RWPE2 (cell line): ENCODE data around the gene DGLUCY.
"Not testable (repeated sequence)": the region's sequence is repeated elsewhere in the genome, so short reads cannot be mapped to it uniquely, and the experiment has no call there.

Experiments used
- ATAC-seq: fragments of 200-7000 bp; cut with Tn5 transposase; 3 replicates; pipeline ENCODE4 v1.9.1; 2021; ENCODE audit warnings: low read depth
- DNase-seq: peaks from one replicate; pipeline ENCODE4 v3.0.0-alpha.2; 2020; ENCODE audit warnings: low spot score
- H3K27ac ChIP-seq: fragments of 450-650 bp; 2 replicates; pipeline ENCODE4 v1.5.1; 2017; ENCODE audit warnings: mild to moderate bottlenecking; ENCODE audit not compliant: poor library complexity, severe bottlenecking
- H3K27me3 ChIP-seq: fragments of 250-450 bp; sonication (Bioruptor Pico); 2 replicates; pipeline ENCODE4 v1.5.1; 2021; ENCODE audit warnings: mild to moderate bottlenecking, moderate library complexity; ENCODE audit not compliant: insufficient read depth, poor library complexity, severe bottlenecking
- H3K36me3 ChIP-seq: fragments of 250-450 bp; sonication (Bioruptor Pico); 2 replicates; pipeline ENCODE4 v1.5.1; 2020; ENCODE audit warnings: low read depth, mild to moderate bottlenecking, moderate library complexity
- H3K4me1 ChIP-seq: fragments of 250-450 bp; sonication (Bioruptor Pico); 2 replicates; pipeline ENCODE4 v1.5.1; 2021; ENCODE audit warnings: mild to moderate bottlenecking, moderate library complexity; ENCODE audit not compliant: insufficient read depth, poor library complexity, severe bottlenecking
- H3K4me3 ChIP-seq: fragments of 250-450 bp; sonication (Bioruptor Pico); 2 replicates; pipeline ENCODE4 v1.5.1; 2021; ENCODE audit warnings: mild to moderate bottlenecking, moderate library complexity; ENCODE audit not compliant: severe bottlenecking
- H3K9me3 ChIP-seq: fragments of 250-450 bp; sonication (Bioruptor Pico); 2 replicates; pipeline ENCODE4 v1.5.1; 2021; ENCODE audit warnings: mild to moderate bottlenecking, moderate library complexity; ENCODE audit not compliant: severe bottlenecking
- TF ChIP-seq, protein P1 (sequence below): fragments of 450-650 bp; IDR thresholded peaks from one replicate; pipeline ENCODE4 v1.5.1; 2017; ENCODE audit warnings: mild to moderate bottlenecking, moderate library complexity; ENCODE audit not compliant: poor library complexity, severe bottlenecking

DGLUCY gene

DNA sequence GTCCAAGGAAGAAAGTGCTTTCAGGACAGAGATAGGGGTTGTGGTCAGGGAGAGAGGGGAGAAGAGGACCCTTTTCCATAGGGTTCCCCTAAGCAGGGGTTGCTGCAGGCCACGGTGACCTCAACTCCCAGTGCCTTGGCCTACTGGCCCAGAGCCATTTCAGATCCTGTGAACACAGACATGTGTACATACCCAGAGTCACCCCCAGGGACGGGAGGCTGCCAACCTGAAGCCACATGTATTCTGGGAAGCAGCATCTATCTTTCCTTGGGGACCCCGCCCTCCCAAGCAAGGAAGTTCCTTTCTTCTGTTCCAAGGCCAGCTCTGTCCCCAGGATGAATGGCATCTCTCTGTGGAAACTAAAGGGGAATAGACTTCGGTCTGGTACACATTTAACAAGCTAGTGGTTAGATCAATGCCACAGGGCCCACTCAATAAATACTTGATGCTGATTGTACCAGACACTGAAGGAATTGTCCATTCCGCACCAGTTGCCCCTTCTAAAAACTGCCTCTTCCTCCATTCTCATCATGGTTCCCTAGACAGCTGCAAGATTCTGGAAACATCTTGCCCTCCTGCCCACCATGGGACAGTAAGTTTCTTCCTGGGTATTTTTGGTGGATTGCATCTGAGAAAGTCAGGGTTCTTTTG, 25.2 kb upstream of the DGLUCY start:
- no peaks in the 10 kb centered on the region for H3K27me3 ChIP-seq
- peaks cover 13% of the 10 kb centered on the region for H3K4me1 ChIP-seq
- TF ChIP-seq, protein P1, sequence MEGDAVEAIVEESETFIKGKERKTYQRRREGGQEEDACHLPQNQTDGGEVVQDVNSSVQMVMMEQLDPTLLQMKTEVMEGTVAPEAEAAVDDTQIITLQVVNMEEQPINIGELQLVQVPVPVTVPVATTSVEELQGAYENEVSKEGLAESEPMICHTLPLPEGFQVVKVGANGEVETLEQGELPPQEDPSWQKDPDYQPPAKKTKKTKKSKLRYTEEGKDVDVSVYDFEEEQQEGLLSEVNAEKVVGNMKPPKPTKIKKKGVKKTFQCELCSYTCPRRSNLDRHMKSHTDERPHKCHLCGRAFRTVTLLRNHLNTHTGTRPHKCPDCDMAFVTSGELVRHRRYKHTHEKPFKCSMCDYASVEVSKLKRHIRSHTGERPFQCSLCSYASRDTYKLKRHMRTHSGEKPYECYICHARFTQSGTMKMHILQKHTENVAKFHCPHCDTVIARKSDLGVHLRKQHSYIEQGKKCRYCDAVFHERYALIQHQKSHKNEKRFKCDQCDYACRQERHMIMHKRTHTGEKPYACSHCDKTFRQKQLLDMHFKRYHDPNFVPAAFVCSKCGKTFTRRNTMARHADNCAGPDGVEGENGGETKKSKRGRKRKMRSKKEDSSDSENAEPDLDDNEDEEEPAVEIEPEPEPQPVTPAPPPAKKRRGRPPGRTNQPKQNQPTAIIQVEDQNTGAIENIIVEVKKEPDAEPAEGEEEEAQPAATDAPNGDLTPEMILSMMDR, result no peak
- H3K27ac ChIP-seq, result no peak overlapping the region
- DNase-seq (no peak), ATAC-seq (no peak)
- H3K9me3 ChIP-seq, result no peaks in the 10 kb centered on the region
- no peaks in the 10 kb centered on the region for H3K36me3 ChIP-seq
- no peak overlapping the region for H3K4me3 ChIP-seq

- ATAC-seq (no peak), DNase-seq (no peak)
- Histone ChIP-seq H3K9me3 (no peaks in the 10 kb centered on the region), H3K27ac (no peak overlapping the region), H3K36me3 (no peaks in the 10 kb centered on the region), H3K4me3 (no peak overlapping the region), H3K27me3 (no peaks in the 10 kb centered on the region), H3K4me1 (peaks cover 13% of the 10 kb centered on the region)
- TF ChIP-seq, protein P1, result no peak
Observed at GRCh38 chr14:91089958-91090535, 23.8 kb upstream of the DGLUCY start.

GRCh38 chr14:91090743-91091142, 23.1 kb upstream of the DGLUCY start:
- Histone ChIP-seq H3K27ac (no peak overlapping the region), H3K27me3 (no peaks in the 10 kb centered on the region), H3K4me3 (no peak overlapping the region), H3K9me3 (no peaks in the 10 kb centered on the region), H3K4me1 (peaks cover 13% of the 10 kb centered on the region), H3K36me3 (no peaks in the 10 kb centered on the region)
- TF ChIP-seq, protein P1, result no peak
- DNase-seq, result no peak
- no peak for ATAC-seq

DNA sequence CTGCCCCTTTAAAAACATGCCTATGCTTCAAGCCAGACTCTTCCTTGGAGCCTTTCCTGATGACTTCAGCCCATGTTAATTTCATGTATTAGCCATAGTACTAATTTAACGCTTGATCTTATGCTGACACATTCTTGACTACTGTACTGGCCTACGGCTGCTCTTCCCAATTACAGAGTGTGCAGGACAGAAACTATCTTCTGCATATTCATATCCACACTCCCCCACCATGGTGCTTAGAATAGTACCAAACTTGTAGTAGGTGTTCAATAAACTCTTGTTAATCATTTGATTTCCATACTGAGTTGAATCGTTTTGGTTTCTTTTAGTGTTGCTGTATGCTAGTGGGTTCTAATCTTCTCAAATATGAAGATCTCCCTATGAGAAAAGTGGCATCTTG, 21.8 kb upstream of the DGLUCY start:
- Histone ChIP-seq H3K27me3 (no peaks in the 10 kb centered on the region), H3K9me3 (no peaks in the 10 kb centered on the region), H3K36me3 (no peaks in the 10 kb centered on the region), H3K4me3 (no peak overlapping the region), H3K27ac (no peak overlapping the region), H3K4me1 (peaks cover 9% of the 10 kb centered on the region)
- TF ChIP-seq, protein P1, result no peak
- no peak for ATAC-seq
- DNase-seq, result no peak

GRCh38 chr14:91093743-91094472, 20.0 kb upstream of the DGLUCY start:
- not testable (repeated sequence) for H3K4me1 ChIP-seq, H3K27ac ChIP-seq, H3K27me3 ChIP-seq, H3K4me3 ChIP-seq, H3K9me3 ChIP-seq, DNase-seq, H3K36me3 ChIP-seq, ATAC-seq
